HG03571 (cell line): ENCODE results near the gene FCHSD1.
"Not testable (repeated sequence)": the region's sequence is repeated elsewhere in the genome, so short reads cannot be mapped to it uniquely, and the experiment has no call there.

Experiments
- ATAC-seq: cut with Tn5 transposase; IDR thresholded peaks from one replicate; pipeline ENCODE4 v1.9.1; 2021; ENCODE audit not compliant: unreplicated experiment

FCHSD1 gene

GRCh38 chr5:141618030-141618803 is 33.0 kb downstream of the FCHSD1 start:
- peak; percentile 20 for ATAC-seq

- ATAC-seq = no peak
These were observed 33.6 kb downstream of the FCHSD1 start for GRCh38 chr5:141617682-141618029.

- no peak for ATAC-seq
These were observed 34.1 kb downstream of the FCHSD1 start for GRCh38 chr5:141617128-141617527.

- no peak for ATAC-seq
These were observed 35.1 kb downstream of the FCHSD1 start for GRCh38 chr5:141615991-141616720.

GRCh38 chr5:141613344-141613743 is 37.9 kb downstream of the FCHSD1 start:
- no peak for ATAC-seq

- no peak for ATAC-seq
These were observed 39.9 kb downstream of the FCHSD1 start for GRCh38 chr5:141611289-141611688.

GRCh38 chr5:141609921-141610320 is 41.3 kb downstream of the FCHSD1 start:
- not testable (repeated sequence) for ATAC-seq

GRCh38 chr5:141609044-141609443 is 42.2 kb downstream of the FCHSD1 start:
- ATAC-seq = no peak

GRCh38 chr5:141608557-141608956 is 42.7 kb downstream of the FCHSD1 start:
- no peak for ATAC-seq

- ATAC-seq = no peak
These were observed 43.2 kb downstream of the FCHSD1 start for GRCh38 chr5:141608046-141608445.

GRCh38 chr5:141605523-141606277 is 45.5 kb downstream of the FCHSD1 start:
- ATAC-seq = peak; percentile 96

GRCh38 chr5:141603923-141604717 is 47.1 kb downstream of the FCHSD1 start:
- ATAC-seq = no peak

GRCh38 chr5:141602606-141603005 is 48.6 kb downstream of the FCHSD1 start:
- no peak for ATAC-seq

- ATAC-seq = no peak
These were observed 52.5 kb downstream of the FCHSD1 start for GRCh38 chr5:141598391-141599345.

GRCh38 chr5:141597814-141598213 is 53.4 kb downstream of the FCHSD1 start:
- ATAC-seq = no peak

- no peak for ATAC-seq
These were observed 53.8 kb downstream of the FCHSD1 start for GRCh38 chr5:141597394-141597793.

GRCh38 chr5:141596867-141597266 is 54.4 kb downstream of the FCHSD1 start:
- no peak for ATAC-seq

GRCh38 chr5:141590127-141590526 is 61.1 kb downstream of the FCHSD1 start:
- no peak for ATAC-seq
